ENCODE data around the gene THBS4.

THBS4 gene

GRCh38 chr5:80077051-80077714 lies 42.0 kb downstream of the THBS4 start:
- no peak for DNase-seq

GRCh38 chr5:80078921-80079320 lies 43.8 kb downstream of the THBS4 start:
- no peak for DNase-seq

- no peak for DNase-seq
Observed at GRCh38 chr5:80082281-80082680, 47.1 kb downstream of the THBS4 start.

- DNase-seq: peak; percentile 85
Observed at GRCh38 chr5:80082731-80083100, 47.6 kb downstream of the THBS4 start.

- DNase-seq: peak; percentile 78
Observed at GRCh38 chr5:80083101-80083890, 48.1 kb downstream of the THBS4 start.

- DNase-seq: no peak
Observed at GRCh38 chr5:80090884-80091166, 55.7 kb downstream of the THBS4 start.

GRCh38 chr5:80091792-80092192 lies 56.6 kb downstream of the THBS4 start:
- DNase-seq: peak; percentile 80

- no peak for DNase-seq
Observed at GRCh38 chr5:80092486-80093107, 57.4 kb downstream of the THBS4 start.

- peak; percentile 24 for DNase-seq
Observed at GRCh38 chr5:80093796-80094195, 58.6 kb downstream of the THBS4 start.

GRCh38 chr5:80094236-80094738 lies 59.1 kb downstream of the THBS4 start:
- no peak for DNase-seq

- DNase-seq: peak; percentile 42
Observed at GRCh38 chr5:80097451-80097850, 62.3 kb downstream of the THBS4 start.

GRCh38 chr5:80101993-80102392 lies 66.8 kb downstream of the THBS4 start:
- no peak for DNase-seq

GRCh38 chr5:80103371-80103770 lies 68.2 kb downstream of the THBS4 start:
- DNase-seq: no peak

GRCh38 chr5:80105698-80106439 lies 70.7 kb downstream of the THBS4 start:
- no peak for DNase-seq

GRCh38 chr5:80106916-80107315 lies 71.8 kb downstream of the THBS4 start:
- no peak for DNase-seq

- DNase-seq: peak; percentile 64
Observed at GRCh38 chr5:80109646-80110478, 74.7 kb downstream of the THBS4 start.

- DNase-seq: peak; percentile 49
Observed at GRCh38 chr5:80111376-80111990, 76.3 kb downstream of the THBS4 start.

GRCh38 chr5:80114860-80115259 lies 79.7 kb downstream of the THBS4 start:
- DNase-seq: no peak

- DNase-seq: no peak
Observed at GRCh38 chr5:80116000-80116399, 80.9 kb downstream of the THBS4 start.

- no peak for DNase-seq
Observed at GRCh38 chr5:80116465-80116864, 81.3 kb downstream of the THBS4 start.

- DNase-seq: no peak
Observed at GRCh38 chr5:80117446-80117845, 82.3 kb downstream of the THBS4 start.

- DNase-seq: no peak
Observed at GRCh38 chr5:80119372-80119771, 84.2 kb downstream of the THBS4 start.

All from eye (tissue), 1 donor.